Posterior vena cava (tissue), 2 donors: ENCODE measurements around the gene CSMD2. TPM values are rescaled to one million over a fixed set of nuclear protein-coding genes. Genes with fewer than 3 reads are reported as not detected.

ENCODE experiments used
- DNase-seq: peaks from one replicate; pipeline ENCODE4 v3.0.0-alpha.2; 2020; ENCODE audit warnings: low spot score
- intact Hi-C, 2 donors: fragments of 100-400 bp; cut with DNase I; formaldehyde crosslinking; loops; one replicate each; pipeline versions ENCODE4 v1.14.1 to v1.14.2; 2022 to 2023
- total RNA-seq, 2 donors: library from RNA; stranded (reverse); fragmentation: NEBNext Ultra II Directional; extraction: Animal tissue kit (Norgen Biotek cat#: 25700); gene quantifications; one replicate each; pipeline ENCODE4 v1.2.1, GENCODE V29; 2021
- donor health status: DM: yes; HTN: yes; CAD: no.
- donor health status: DM: yes; HTN: yes; CAD: no.

The CSMD2 gene
- total RNA-seq, 2 donors from 2014 or later: 2.4 to 3.1 TPM

- no peak for DNase-seq
- intact Hi-C loops: no loop called here
Measured at GRCh38 chr1:33948291-33948690, 216.7 kb downstream of the CSMD2 start.

- DNase-seq: no peak
- intact Hi-C loops: no loop called here
Measured at GRCh38 chr1:33946836-33947235, 218.2 kb downstream of the CSMD2 start.

- intact Hi-C loops: no loop called here
- DNase-seq: no peak
Measured at GRCh38 chr1:33944846-33945245, 220.2 kb downstream of the CSMD2 start.

- DNase-seq: no peak
- intact Hi-C loops: no loop called here
Measured at GRCh38 chr1:33943978-33944377, 221.1 kb downstream of the CSMD2 start.

- intact Hi-C loops: no loop called here
- DNase-seq: no peak
Measured at GRCh38 chr1:33932871-33933270, 232.2 kb downstream of the CSMD2 start.

GRCh38 chr1:33931111-33931475 is 233.9 kb downstream of the CSMD2 start:
- intact Hi-C loops: no loop called here
- DNase-seq: no peak

GRCh38 chr1:33930346-33931110 is 234.5 kb downstream of the CSMD2 start:
- no peak for DNase-seq
- intact Hi-C loops: no loop called here

- intact Hi-C loops: no loop called here
- DNase-seq: no peak
Measured at GRCh38 chr1:33928251-33928650, 236.8 kb downstream of the CSMD2 start.

GRCh38 chr1:33927721-33928120 is 237.3 kb downstream of the CSMD2 start:
- intact Hi-C loops: no loop called here
- no peak for DNase-seq

GRCh38 chr1:33925586-33925985 is 239.4 kb downstream of the CSMD2 start:
- intact Hi-C loops: no loop called here
- DNase-seq: no peak

GRCh38 chr1:33921281-33921680 is 243.7 kb downstream of the CSMD2 start:
- DNase-seq: no peak
- intact Hi-C loops: no loop called here

- intact Hi-C loops: no loop called here
- DNase-seq: no peak
Measured at GRCh38 chr1:33918368-33918767, 246.7 kb downstream of the CSMD2 start.

- intact Hi-C loops: no loop called here
- DNase-seq: no peak
Measured at GRCh38 chr1:33916786-33917185, 248.2 kb downstream of the CSMD2 start.

- intact Hi-C loops: no loop called here
- DNase-seq: no peak
Measured at GRCh38 chr1:33914531-33914930, 250.5 kb downstream of the CSMD2 start.

- intact Hi-C loops: no loop called here
- DNase-seq: no peak
Measured at GRCh38 chr1:33908324-33908956, 256.6 kb downstream of the CSMD2 start.

GRCh38 chr1:33906156-33906555 is 258.9 kb downstream of the CSMD2 start:
- intact Hi-C loops: no loop called here
- DNase-seq: no peak

- intact Hi-C loops: no loop called here
- DNase-seq: no peak
Measured at GRCh38 chr1:33905241-33905640, 259.8 kb downstream of the CSMD2 start.

- DNase-seq: no peak
- intact Hi-C loops: no loop called here
Measured at GRCh38 chr1:33903210-33903589, 261.8 kb downstream of the CSMD2 start.

GRCh38 chr1:33902486-33903209 is 262.4 kb downstream of the CSMD2 start:
- no peak for DNase-seq
- intact Hi-C loops: no loop called here

- intact Hi-C loops: loop anchor here in 1 of 2 donors (10.0 kb wide), 2 partner anchors 85 to 135 kb away; no protein-coding TSS in a partner anchor
- DNase-seq: no peak
Measured at GRCh38 chr1:33899746-33900145, 265.3 kb downstream of the CSMD2 start.
